ENCODE results near the gene NEK6.
A peak's percentile ranks its signal among the peaks of the same experiment; 100 is the strongest.

Gene NEK6

GRCh38 chr9:124257844-124258606, at the start of gene NEK6:
NEK6 (plus strand) TSS chr9:124257949; CDS start chr9:124301965, 44,016 bp downstream.
- peak; percentile 36 for DNase-seq

- DNase-seq: no peak
These were observed 49.2 kb upstream of the NEK6 start for GRCh38 chr9:124208571-124208970.

GRCh38 chr9:124209279-124209678, 48.5 kb upstream of the NEK6 start:
- DNase-seq: no peak

- no peak for DNase-seq
These were observed 48.0 kb upstream of the NEK6 start for GRCh38 chr9:124209774-124210173.

- peak; percentile 36 for DNase-seq
These were observed 47.1 kb upstream of the NEK6 start for GRCh38 chr9:124210697-124211096.

- no peak for DNase-seq
These were observed 45.2 kb upstream of the NEK6 start for GRCh38 chr9:124212381-124213050.

- no peak for DNase-seq
These were observed 44.4 kb upstream of the NEK6 start for GRCh38 chr9:124213396-124213795.

GRCh38 chr9:124214116-124214515, 43.6 kb upstream of the NEK6 start:
- DNase-seq: no peak

GRCh38 chr9:124214596-124215367, 43.0 kb upstream of the NEK6 start:
- DNase-seq: no peak

- DNase-seq: no peak
These were observed 42.3 kb upstream of the NEK6 start for GRCh38 chr9:124215368-124215910.

GRCh38 chr9:124215956-124216355, 41.8 kb upstream of the NEK6 start:
- no peak for DNase-seq

GRCh38 chr9:124216474-124217176, 41.1 kb upstream of the NEK6 start:
- peak; percentile 75 for DNase-seq

- DNase-seq: no peak
These were observed 39.8 kb upstream of the NEK6 start for GRCh38 chr9:124217836-124218437.

- DNase-seq: peak; percentile 78
These were observed 39.2 kb upstream of the NEK6 start for GRCh38 chr9:124218438-124218982.

GRCh38 chr9:124218987-124219461, 38.7 kb upstream of the NEK6 start:
- no peak for DNase-seq

- DNase-seq: no peak
These were observed 36.8 kb upstream of the NEK6 start for GRCh38 chr9:124220946-124221451.

GRCh38 chr9:124221676-124222075, 36.1 kb upstream of the NEK6 start:
- no peak for DNase-seq

GRCh38 chr9:124222109-124222508, 35.6 kb upstream of the NEK6 start:
- DNase-seq: no peak

- DNase-seq: peak; percentile 58
These were observed 34.6 kb upstream of the NEK6 start for GRCh38 chr9:124222918-124223720.

- DNase-seq: no peak
These were observed 31.8 kb upstream of the NEK6 start for GRCh38 chr9:124225945-124226344.

GRCh38 chr9:124228516-124228915, 29.2 kb upstream of the NEK6 start:
- DNase-seq: no peak
